Measurements from ENCODE around the gene ANO1.

The ANO1 gene

DNA sequence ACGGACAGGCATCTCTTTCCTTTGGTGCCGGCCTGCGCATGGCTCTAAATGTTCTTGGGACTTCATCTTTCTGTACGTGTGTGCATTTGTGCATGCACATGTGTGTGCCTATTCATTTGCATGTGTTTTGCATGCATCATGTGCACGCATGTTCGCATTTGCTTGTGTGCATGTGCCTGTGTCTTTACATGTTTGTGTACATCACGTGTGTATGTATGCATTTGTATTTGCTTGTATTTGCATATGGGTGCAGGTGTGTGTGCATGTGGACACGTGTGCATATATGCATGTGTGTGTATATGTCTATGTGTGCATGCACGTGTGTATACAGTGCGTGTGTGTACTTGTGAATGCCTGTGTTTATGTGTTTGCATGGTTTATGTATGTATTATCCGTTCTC, 111.5 kb downstream of the ANO1 start:
- DNase-seq (ENCODE audit: low read depth, low spot score) = no peak
- in situ Hi-C loops (cut with HindIII; ENCODE audit: low sequenced_read_pairs) = loop anchor here (25.0 kb wide), 1 partner anchor 177 kb away; no protein-coding TSS in a partner anchor

DNA sequence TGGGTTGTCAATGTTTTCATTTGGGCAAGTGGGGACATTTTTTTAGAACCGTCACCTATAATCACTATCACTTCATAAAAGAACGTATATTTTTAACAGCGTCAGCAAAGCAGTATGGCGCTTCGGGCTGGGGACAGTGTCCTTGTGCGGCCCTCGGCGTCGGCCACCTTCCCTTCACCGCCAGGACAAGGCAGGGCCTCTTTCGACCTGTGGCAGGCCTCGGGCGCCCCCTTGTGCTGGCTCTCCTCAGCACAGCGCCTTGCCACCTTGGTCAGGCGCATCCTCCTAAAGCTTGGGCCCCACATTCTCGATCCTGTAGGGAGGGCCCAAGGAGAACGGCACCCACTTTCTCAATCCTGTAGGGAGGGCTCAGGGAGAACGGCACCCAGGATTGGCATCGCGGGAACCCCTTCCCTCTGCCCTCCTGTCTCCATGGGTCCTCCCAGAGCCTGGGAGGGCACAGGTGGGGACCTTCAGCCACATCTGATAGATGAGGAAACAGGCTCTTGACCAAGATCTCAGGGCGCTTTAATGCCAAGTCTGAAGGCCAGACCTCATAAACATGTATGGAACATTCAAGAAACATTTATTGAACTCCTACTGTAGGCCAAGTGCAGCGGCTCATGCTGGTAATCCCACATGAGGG, 113.5 kb downstream of the ANO1 start:
- peak; percentile 95 for TF ChIP-seq CTCF (IDR thresholded peaks at IDR 0.05; ENCODE audit: low read depth, low read length)
- peak; percentile 56 for DNase-seq (ENCODE audit: low read depth, low spot score)
- in situ Hi-C loops (cut with HindIII; ENCODE audit: low sequenced_read_pairs) = loop anchor here (25.0 kb wide), 1 partner anchor 179 kb away; no protein-coding TSS in a partner anchor
- no peak overlapping the region for H3K4me3 ChIP-seq (ENCODE audit: low read depth, low read length)

More for the DNA sequence above, 111.5 kb downstream of the ANO1 start:
- TF ChIP-seq CTCF (IDR thresholded peaks at IDR 0.05; ENCODE audit: low read depth, low read length) = no peak
- no peak overlapping the region for H3K4me3 ChIP-seq (ENCODE audit: low read depth, low read length)

DNA sequence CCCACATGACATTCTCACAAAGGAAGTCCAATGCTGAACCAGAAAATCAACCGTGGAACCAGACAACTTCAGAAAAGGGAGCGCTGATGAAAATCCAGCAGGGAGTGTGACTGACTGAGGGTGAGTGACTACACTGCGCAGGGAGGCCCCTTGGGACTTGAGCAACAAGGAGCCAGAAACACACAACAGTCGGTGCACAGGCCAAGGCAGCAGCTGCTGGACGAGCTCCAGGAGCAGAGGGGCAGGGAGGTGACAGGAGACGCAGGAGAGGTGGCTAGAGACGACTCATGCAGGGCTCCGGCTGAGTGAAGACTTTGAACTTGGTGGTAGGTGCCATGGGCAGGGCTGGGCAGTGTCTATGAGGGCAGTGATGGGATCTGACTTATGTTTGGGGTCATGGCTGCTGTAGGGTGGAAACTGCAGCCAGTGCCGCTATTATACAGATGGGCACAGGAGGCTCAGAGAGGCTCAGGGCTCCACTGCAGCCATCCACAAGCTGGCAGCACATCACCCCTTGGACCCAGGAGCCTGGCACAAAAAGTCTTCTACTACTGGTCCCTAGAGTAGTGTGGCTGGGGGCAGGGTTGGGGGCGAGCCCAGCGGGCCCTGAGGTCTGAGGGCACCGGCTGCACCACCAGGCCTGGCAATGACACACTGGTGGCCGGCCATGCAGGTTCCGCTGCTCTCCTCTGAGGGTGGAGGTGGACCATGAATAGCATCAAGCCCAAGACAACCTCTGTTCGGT, 114.7 kb downstream of the ANO1 start:
- in situ Hi-C loops (cut with HindIII; ENCODE audit: low sequenced_read_pairs) = loop anchor here (25.0 kb wide), 1 partner anchor 181 kb away; no protein-coding TSS in a partner anchor
- no peak overlapping the region for H3K4me3 ChIP-seq (ENCODE audit: low read depth, low read length)
- no peak for TF ChIP-seq CTCF (IDR thresholded peaks at IDR 0.05; ENCODE audit: low read depth, low read length)
- no peak for DNase-seq (ENCODE audit: low read depth, low spot score)

- in situ Hi-C loops (cut with HindIII; ENCODE audit: low sequenced_read_pairs) = loop anchor here (25.0 kb wide), 1 partner anchor 181 kb away; no protein-coding TSS in a partner anchor
- no peak for DNase-seq (ENCODE audit: low read depth, low spot score)
- TF ChIP-seq CTCF (IDR thresholded peaks at IDR 0.05; ENCODE audit: low read depth, low read length) = no peak
- no peak overlapping the region for H3K4me3 ChIP-seq (ENCODE audit: low read depth, low read length)
These were observed 115.5 kb downstream of the ANO1 start for GRCh38 chr11:70193411-70194292.

- no peak overlapping the region for H3K4me3 ChIP-seq (ENCODE audit: low read depth, low read length)
- in situ Hi-C loops (cut with HindIII; ENCODE audit: low sequenced_read_pairs) = loop anchor here (25.0 kb wide), 1 partner anchor 183 kb away; no protein-coding TSS in a partner anchor
- DNase-seq (ENCODE audit: low read depth, low spot score) = no peak
- no peak for TF ChIP-seq CTCF (IDR thresholded peaks at IDR 0.05; ENCODE audit: low read depth, low read length)
These were observed 117.0 kb downstream of the ANO1 start for GRCh38 chr11:70194792-70195791.
